Sigmoid colon (tissue), 4 donors: ENCODE measurements around the gene XYLT1.

ENCODE experiments used
- EP300 ChIP-seq, 4 donors: sonication (generic); formaldehyde crosslinking; IDR thresholded peaks; one replicate each; pipeline ENCODE4 v1.6.1; 2017; ENCODE audit warnings: antibody characterized with exemption in 4 of 4
- TF ChIP-seq, protein P1 (sequence below), 4 experiments: fragments of 450-650 bp in 3 of 4; fragments of 200-600 bp in 1 of 4; IDR thresholded peaks; one replicate each; pipeline ENCODE4 v1.5.1; 2016 to 2019; ENCODE audit warnings: antibody characterized with exemption in 4 of 4, mild to moderate bottlenecking in 3 of 4, moderate library complexity in 2 of 4

DNA sequence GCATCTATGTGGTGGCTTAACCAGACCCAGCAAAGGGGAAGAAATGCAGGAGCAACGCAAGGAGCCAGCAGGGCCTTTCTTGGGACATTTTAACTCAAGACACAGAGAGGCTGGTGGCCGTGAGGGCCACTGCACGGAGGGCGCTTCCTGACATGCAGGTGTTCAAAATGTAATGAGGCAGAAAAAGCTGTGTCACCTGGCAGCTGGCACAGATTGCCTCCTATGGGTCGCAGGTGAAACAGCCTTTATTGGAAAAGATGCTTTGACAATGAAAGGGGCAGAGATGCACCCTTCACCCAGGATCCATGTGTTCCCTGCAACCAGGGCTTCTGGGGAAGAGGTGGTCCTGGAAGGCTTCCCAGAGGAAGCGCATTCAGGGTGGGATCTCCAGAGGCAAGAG is 219.3 kb downstream of the XYLT1 start:
- TF ChIP-seq, protein P1, sequence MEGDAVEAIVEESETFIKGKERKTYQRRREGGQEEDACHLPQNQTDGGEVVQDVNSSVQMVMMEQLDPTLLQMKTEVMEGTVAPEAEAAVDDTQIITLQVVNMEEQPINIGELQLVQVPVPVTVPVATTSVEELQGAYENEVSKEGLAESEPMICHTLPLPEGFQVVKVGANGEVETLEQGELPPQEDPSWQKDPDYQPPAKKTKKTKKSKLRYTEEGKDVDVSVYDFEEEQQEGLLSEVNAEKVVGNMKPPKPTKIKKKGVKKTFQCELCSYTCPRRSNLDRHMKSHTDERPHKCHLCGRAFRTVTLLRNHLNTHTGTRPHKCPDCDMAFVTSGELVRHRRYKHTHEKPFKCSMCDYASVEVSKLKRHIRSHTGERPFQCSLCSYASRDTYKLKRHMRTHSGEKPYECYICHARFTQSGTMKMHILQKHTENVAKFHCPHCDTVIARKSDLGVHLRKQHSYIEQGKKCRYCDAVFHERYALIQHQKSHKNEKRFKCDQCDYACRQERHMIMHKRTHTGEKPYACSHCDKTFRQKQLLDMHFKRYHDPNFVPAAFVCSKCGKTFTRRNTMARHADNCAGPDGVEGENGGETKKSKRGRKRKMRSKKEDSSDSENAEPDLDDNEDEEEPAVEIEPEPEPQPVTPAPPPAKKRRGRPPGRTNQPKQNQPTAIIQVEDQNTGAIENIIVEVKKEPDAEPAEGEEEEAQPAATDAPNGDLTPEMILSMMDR (IDR thresholded peaks at IDR 0.05): no peak
- no peak for TF ChIP-seq EP300 (IDR thresholded peaks at IDR 0.05)
